H9 (cell line): ENCODE measurements around the gene BPGM. TPM values are rescaled to one million over a fixed set of nuclear protein-coding genes. Genes with fewer than 3 reads are reported as not detected.

ENCODE experiments used
- DNase-seq: peaks from one replicate; pipeline ENCODE4 v3.0.0-alpha.2; 2017
- H2AFZ ChIP-seq: one replicate; pipeline ENCODE4 v1.6.1; 2013; ENCODE audit warnings: mild to moderate bottlenecking, low read length, control low read depth, moderate library complexity
- H2AK5ac ChIP-seq: 2 replicates; pipeline ENCODE4 v1.6.1; 2013; ENCODE audit warnings: low read length, control low read depth, mixed read lengths; ENCODE audit not compliant: insufficient read length
- H2BK120ac ChIP-seq: one replicate; pipeline ENCODE4 v1.6.1; 2013; ENCODE audit warnings: low read depth, mild to moderate bottlenecking, low read length, control low read depth, inconsistent platforms; ENCODE audit not compliant: poor library complexity, severe bottlenecking
- H2BK12ac ChIP-seq: 2 replicates; pipeline ENCODE4 v1.6.1; 2013; ENCODE audit warnings: low read length, control low read depth, mixed read lengths, low read depth; ENCODE audit not compliant: insufficient read length
- H2BK15ac ChIP-seq: 2 replicates; pipeline ENCODE4 v1.6.1; 2013; ENCODE audit warnings: low read depth, low read length, control low read depth
- H2BK20ac ChIP-seq: one replicate; pipeline ENCODE4 v1.6.1; 2013; ENCODE audit warnings: low read depth, mild to moderate bottlenecking, low read length, control low read depth, inconsistent platforms; ENCODE audit not compliant: poor library complexity, severe bottlenecking
- H2BK5ac ChIP-seq: 2 replicates; pipeline ENCODE4 v1.6.1; 2013; ENCODE audit warnings: low read length, control low read depth, mixed read lengths; ENCODE audit not compliant: insufficient read length
- H3K14ac ChIP-seq: 2 replicates; pipeline ENCODE4 v1.6.1; 2013; ENCODE audit warnings: low read length, control low read depth; ENCODE audit not compliant: insufficient read depth
- H3K18ac ChIP-seq: 2 replicates; pipeline ENCODE4 v1.6.1; 2013; ENCODE audit warnings: low read depth, mild to moderate bottlenecking, mixed read lengths, low read length, control low read depth; ENCODE audit not compliant: insufficient read length
- H3K23ac ChIP-seq: 2 replicates; pipeline ENCODE4 v1.6.1; 2013; ENCODE audit warnings: low read length, control low read depth, mixed read lengths, low read depth; ENCODE audit not compliant: insufficient read length
- H3K23me2 ChIP-seq: 2 replicates; pipeline ENCODE4 v1.6.1; 2013; ENCODE audit warnings: low read depth, mild to moderate bottlenecking, mixed read lengths, low read length, control low read depth; ENCODE audit not compliant: insufficient read length, poor library complexity, severe bottlenecking
- H3K27ac ChIP-seq: 2 replicates; pipeline ENCODE4 v1.5.1; 2013; ENCODE audit warnings: low read length, control low read depth, mixed read lengths, low read depth; ENCODE audit not compliant: insufficient read length
- H3K27me3 ChIP-seq: 2 replicates; pipeline ENCODE4 v1.6.1; 2013; ENCODE audit warnings: low read length, control low read depth, inconsistent platforms; ENCODE audit not compliant: insufficient read depth
- H3K4ac ChIP-seq: 2 replicates; pipeline ENCODE4 v1.6.1; 2013; ENCODE audit warnings: low read depth, mild to moderate bottlenecking, control low read depth, inconsistent platforms, low read length, moderate library complexity
- H3K4me1 ChIP-seq: 2 replicates; pipeline ENCODE4 v1.6.1; 2013; ENCODE audit warnings: low read length, control low read depth, inconsistent platforms; ENCODE audit not compliant: insufficient read depth
- H3K4me2 ChIP-seq: 2 replicates; pipeline ENCODE4 v1.6.1; 2013; ENCODE audit warnings: low read length, control low read depth, mixed read lengths; ENCODE audit not compliant: insufficient read length, insufficient read depth
- H3K56ac ChIP-seq: 2 replicates; pipeline ENCODE4 v1.6.1; 2013; ENCODE audit warnings: low read depth, mild to moderate bottlenecking, mixed read lengths, low read length, control low read depth; ENCODE audit not compliant: insufficient read length
- H3K79me1 ChIP-seq: 2 replicates; pipeline ENCODE4 v1.6.1; 2013; ENCODE audit warnings: low read depth, mild to moderate bottlenecking, moderate library complexity, low read length, control low read depth, inconsistent platforms; ENCODE audit not compliant: insufficient read depth, poor library complexity, severe bottlenecking
- H3K79me2 ChIP-seq: 2 replicates; pipeline ENCODE4 v1.6.1; 2013; ENCODE audit warnings: low read length, control low read depth, inconsistent platforms; ENCODE audit not compliant: insufficient read depth
- H3K9ac ChIP-seq: 2 replicates; pipeline ENCODE4 v1.6.1; 2013; ENCODE audit warnings: low read length, control low read depth, mixed read lengths; ENCODE audit not compliant: insufficient read length; ENCODE audit errors: extremely low read depth
- H3K9me3 ChIP-seq: one replicate; pipeline ENCODE4 v1.6.1; 2013; ENCODE audit warnings: low read depth, low read length, inconsistent platforms; ENCODE audit not compliant: control insufficient read depth
- H3T11ph ChIP-seq: one replicate; pipeline ENCODE4 v1.6.1; 2013; ENCODE audit warnings: mild to moderate bottlenecking, low read length, control low read depth, inconsistent platforms
- H4K20me1 ChIP-seq: one replicate; pipeline ENCODE4 v1.6.1; 2013; ENCODE audit not compliant: control insufficient read depth, insufficient read length, insufficient read depth
- H4K5ac ChIP-seq: 2 replicates; pipeline ENCODE4 v1.6.1; 2013; ENCODE audit warnings: low read depth, mild to moderate bottlenecking, mixed read lengths, low read length, control low read depth; ENCODE audit not compliant: insufficient read length
- H4K8ac ChIP-seq: replicated peaks from 2 replicates; pipeline ENCODE4 v1.6.1; 2013; ENCODE audit warnings: low read length, control low read depth, mixed read lengths, low read depth; ENCODE audit not compliant: insufficient read length
- H4K91ac ChIP-seq: 2 replicates; pipeline ENCODE4 v1.6.1; 2013; ENCODE audit warnings: low read depth, mild to moderate bottlenecking, moderate library complexity, mixed read lengths, low read length, control low read depth; ENCODE audit not compliant: insufficient read length
- H3K27ac Mint-ChIP-seq, 3 experiments: 2 replicates in 2 of 3; 3 replicates in 1 of 3; pipeline ENCODE4 v1.8.0; 2020 to 2021; ENCODE audit warnings: mixed read lengths in 3 of 3, mild to moderate bottlenecking in 1 of 3, moderate library complexity in 1 of 3
- H3K27me3 Mint-ChIP-seq: 2 replicates; pipeline ENCODE4 v1.8.0; 2021; ENCODE audit warnings: low read depth, mild to moderate bottlenecking, moderate library complexity, mixed read lengths
- H3K36me3 Mint-ChIP-seq, 3 experiments: 2 replicates in 2 of 3; 3 replicates in 1 of 3; pipeline ENCODE4 v1.8.0; 2020 to 2021; ENCODE audit warnings: low read depth in 3 of 3, mixed read lengths in 3 of 3; ENCODE audit not compliant: insufficient read depth in 1 of 3
- H3K4me1 Mint-ChIP-seq, 2 experiments: 2 replicates each; pipeline ENCODE4 v1.8.0; 2020; ENCODE audit warnings: mixed read lengths in 2 of 2
- H3K4me3 Mint-ChIP-seq, 2 experiments: 2 replicates in 1 of 2; 3 replicates in 1 of 2; pipeline ENCODE4 v1.8.0; 2020 to 2021; ENCODE audit warnings: mild to moderate bottlenecking in 2 of 2, mixed read lengths in 2 of 2, moderate library complexity in 1 of 2
- H3K9me3 Mint-ChIP-seq, 2 experiments: 2 replicates in 1 of 2; 3 replicates in 1 of 2; pipeline ENCODE4 v1.8.0; 2020; ENCODE audit warnings: mild to moderate bottlenecking in 2 of 2, mixed read lengths in 2 of 2, moderate library complexity in 1 of 2
- WGBS: extraction: QIAGEN DNeasy Blood & Tissue Kit; methylation state at CpG from one replicate; pipeline ENCODE4 v1.1.7; 2013; ENCODE audit warnings: missing lambda C conversion rate, low lambda C conversion rate, mixed read lengths; ENCODE audit not compliant: insufficient read length; ENCODE audit errors: extremely low coverage; 5-methylcytosine and 5-hydroxymethylcytosine counted together
- total RNA-seq: library from RNA; stranded (reverse); gene quantifications from 2 replicates; pipeline ENCODE4 v1.2.1, GENCODE V29; 2021
- TF ChIP-seq, protein P1 (sequence below): fragments of 200-600 bp; sonication (generic); conservative IDR thresholded peaks from 3 replicates; pipeline ENCODE4 v1.8.0; 2021; ENCODE audit warnings: antibody characterized with exemption, mild to moderate bottlenecking

The BPGM gene
- total RNA-seq, 1 experiment from 2014 or later = 14.4 TPM

GRCh38 chr7:134721171-134721570 lies 74.5 kb downstream of the BPGM start:
- H3K9me3 Mint-ChIP-seq = no peaks in the 10 kb centered on the region
- WGBS = no CpG with 5 or more reads among the region's 2 CpGs
- Histone ChIP-seq H3K27ac (no peak overlapping the region), H3T11ph (no peak overlapping the region), H3K23me2 (no peaks in the 10 kb centered on the region), H2AK5ac (no peak overlapping the region), H2BK20ac (no peak overlapping the region), H3K56ac (no peak overlapping the region), H3K79me1 (no peaks in the 10 kb centered on the region), H3K4me2 (no peak overlapping the region), H3K4ac (no peak overlapping the region), H3K27me3 (no peaks in the 10 kb centered on the region), H2BK15ac (no peak overlapping the region), H4K8ac (no peak overlapping the region), H4K5ac (no peak overlapping the region), H3K4me1 (no peaks in the 10 kb centered on the region), H2AFZ (no peak overlapping the region), H3K18ac (no peak overlapping the region), H3K79me2 (no peaks in the 10 kb centered on the region), H4K20me1 (no peaks in the 10 kb centered on the region), H2BK120ac (no peak overlapping the region), H3K23ac (no peak overlapping the region), H4K91ac (no peak overlapping the region), H3K9me3 (no peaks in the 10 kb centered on the region), H2BK5ac (no peak overlapping the region), H3K9ac (no peak overlapping the region), H3K14ac (no peak overlapping the region), H2BK12ac (no peak overlapping the region)
- no peaks in the 10 kb centered on the region for H3K27me3 Mint-ChIP-seq
- DNase-seq = no peak
- TF ChIP-seq, protein P1, sequence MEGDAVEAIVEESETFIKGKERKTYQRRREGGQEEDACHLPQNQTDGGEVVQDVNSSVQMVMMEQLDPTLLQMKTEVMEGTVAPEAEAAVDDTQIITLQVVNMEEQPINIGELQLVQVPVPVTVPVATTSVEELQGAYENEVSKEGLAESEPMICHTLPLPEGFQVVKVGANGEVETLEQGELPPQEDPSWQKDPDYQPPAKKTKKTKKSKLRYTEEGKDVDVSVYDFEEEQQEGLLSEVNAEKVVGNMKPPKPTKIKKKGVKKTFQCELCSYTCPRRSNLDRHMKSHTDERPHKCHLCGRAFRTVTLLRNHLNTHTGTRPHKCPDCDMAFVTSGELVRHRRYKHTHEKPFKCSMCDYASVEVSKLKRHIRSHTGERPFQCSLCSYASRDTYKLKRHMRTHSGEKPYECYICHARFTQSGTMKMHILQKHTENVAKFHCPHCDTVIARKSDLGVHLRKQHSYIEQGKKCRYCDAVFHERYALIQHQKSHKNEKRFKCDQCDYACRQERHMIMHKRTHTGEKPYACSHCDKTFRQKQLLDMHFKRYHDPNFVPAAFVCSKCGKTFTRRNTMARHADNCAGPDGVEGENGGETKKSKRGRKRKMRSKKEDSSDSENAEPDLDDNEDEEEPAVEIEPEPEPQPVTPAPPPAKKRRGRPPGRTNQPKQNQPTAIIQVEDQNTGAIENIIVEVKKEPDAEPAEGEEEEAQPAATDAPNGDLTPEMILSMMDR = no peak
- H3K36me3 Mint-ChIP-seq = no peaks in the 10 kb centered on the region
- H3K4me1 Mint-ChIP-seq = no peaks in the 10 kb centered on the region
- H3K4me3 Mint-ChIP-seq = no peak overlapping the region
- H3K27ac Mint-ChIP-seq = no peak overlapping the region
